PFSK-1 (cell line): ENCODE data around the gene FOSL1.

ENCODE experiments used
- FOXP2 ChIP-seq: optimal IDR thresholded peaks from 2 replicates; pipeline ENCODE3; 2011; ENCODE audit warnings: borderline replicate concordance, control low read depth, inconsistent platforms; ENCODE audit not compliant: insufficient read depth; ENCODE audit errors: extremely low read length, extremely low read depth
- POLR2AphosphoS5 ChIP-seq: IDR thresholded peaks from 2 replicates; pipeline ENCODE4 v1.6.1; 2012; ENCODE audit warnings: low read depth, mild to moderate bottlenecking, control low read depth, low read length, moderate library complexity
- SIN3A ChIP-seq: IDR thresholded peaks from 2 replicates; pipeline ENCODE4 v1.6.1; 2012; ENCODE audit warnings: mild to moderate bottlenecking, low read length, moderate library complexity, borderline replicate concordance; ENCODE audit not compliant: insufficient read depth
- TAF1 ChIP-seq: IDR thresholded peaks from 2 replicates; pipeline ENCODE4 v1.6.1; 2012; ENCODE audit warnings: low read length, control low read depth, borderline replicate concordance; ENCODE audit not compliant: insufficient read depth
- TF ChIP-seq, protein P1 (sequence below), 2 experiments: IDR thresholded peaks; 2 replicates each; pipeline versions ENCODE4 v1.6.1 to v1.8.0; 2011 to 2012; ENCODE audit warnings: low read depth in 2 of 2, low read length in 2 of 2, control low read depth in 1 of 2, inconsistent platforms in 1 of 2, mild to moderate bottlenecking in 1 of 2, moderate library complexity in 1 of 2; ENCODE audit not compliant: insufficient read depth in 1 of 2

The FOSL1 gene

DNA sequence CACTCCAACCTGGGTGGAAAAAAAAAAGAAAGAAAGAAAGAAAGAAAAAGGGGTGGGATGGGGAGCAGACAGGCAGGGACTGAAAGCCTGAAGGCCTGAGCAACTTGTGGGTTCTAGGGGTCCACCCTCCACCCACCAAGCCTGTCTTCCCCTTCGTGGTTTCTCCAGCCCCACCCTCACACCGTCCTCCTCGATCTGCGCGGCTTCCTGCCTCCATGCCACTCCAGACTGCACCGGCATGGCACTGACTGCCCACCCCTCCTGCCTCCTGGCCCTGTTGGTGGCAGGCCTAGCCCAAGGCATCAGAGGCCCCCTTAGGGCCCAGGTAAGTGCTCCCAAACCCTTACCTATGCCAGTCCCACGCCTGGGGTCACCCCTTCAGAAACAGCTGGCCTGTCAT, 20.6 kb downstream of the FOSL1 start, which contains the start of gene CTSW:
Gene CTSW, plus strand, starts transcription at position 221 of the 400 bp plus-strand sequence. Its CDS starts 18 bp downstream, at position 239.
- no peak for TF ChIP-seq POLR2AphosphoS5
- TF ChIP-seq TAF1 = no peak
- no peak for TF ChIP-seq SIN3A
- TF ChIP-seq, protein P1, sequence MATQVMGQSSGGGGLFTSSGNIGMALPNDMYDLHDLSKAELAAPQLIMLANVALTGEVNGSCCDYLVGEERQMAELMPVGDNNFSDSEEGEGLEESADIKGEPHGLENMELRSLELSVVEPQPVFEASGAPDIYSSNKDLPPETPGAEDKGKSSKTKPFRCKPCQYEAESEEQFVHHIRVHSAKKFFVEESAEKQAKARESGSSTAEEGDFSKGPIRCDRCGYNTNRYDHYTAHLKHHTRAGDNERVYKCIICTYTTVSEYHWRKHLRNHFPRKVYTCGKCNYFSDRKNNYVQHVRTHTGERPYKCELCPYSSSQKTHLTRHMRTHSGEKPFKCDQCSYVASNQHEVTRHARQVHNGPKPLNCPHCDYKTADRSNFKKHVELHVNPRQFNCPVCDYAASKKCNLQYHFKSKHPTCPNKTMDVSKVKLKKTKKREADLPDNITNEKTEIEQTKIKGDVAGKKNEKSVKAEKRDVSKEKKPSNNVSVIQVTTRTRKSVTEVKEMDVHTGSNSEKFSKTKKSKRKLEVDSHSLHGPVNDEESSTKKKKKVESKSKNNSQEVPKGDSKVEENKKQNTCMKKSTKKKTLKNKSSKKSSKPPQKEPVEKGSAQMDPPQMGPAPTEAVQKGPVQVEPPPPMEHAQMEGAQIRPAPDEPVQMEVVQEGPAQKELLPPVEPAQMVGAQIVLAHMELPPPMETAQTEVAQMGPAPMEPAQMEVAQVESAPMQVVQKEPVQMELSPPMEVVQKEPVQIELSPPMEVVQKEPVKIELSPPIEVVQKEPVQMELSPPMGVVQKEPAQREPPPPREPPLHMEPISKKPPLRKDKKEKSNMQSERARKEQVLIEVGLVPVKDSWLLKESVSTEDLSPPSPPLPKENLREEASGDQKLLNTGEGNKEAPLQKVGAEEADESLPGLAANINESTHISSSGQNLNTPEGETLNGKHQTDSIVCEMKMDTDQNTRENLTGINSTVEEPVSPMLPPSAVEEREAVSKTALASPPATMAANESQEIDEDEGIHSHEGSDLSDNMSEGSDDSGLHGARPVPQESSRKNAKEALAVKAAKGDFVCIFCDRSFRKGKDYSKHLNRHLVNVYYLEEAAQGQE (IDR thresholded peaks at IDR 0.05; ENCODE audit: insufficient read depth in 1 of 2, low read depth in 2 of 2, low read length in 2 of 2) = no peak
- TF ChIP-seq FOXP2 = no peak

GRCh38 chr11:65873318-65874156, 26.7 kb downstream of the FOSL1 start:
- TF ChIP-seq SIN3A (0 out of 2 replicates have a peak, but pooled peaks have one; percentile 11), TAF1 (0 out of 2 replicates have a peak, but pooled peaks have one; percentile 34), FOXP2 (no peak), POLR2AphosphoS5 (peak; percentile 83)
- TF ChIP-seq, protein P1 (IDR thresholded peaks at IDR 0.05; ENCODE audit: insufficient read depth in 1 of 2, low read depth in 2 of 2, low read length in 2 of 2) = no peak

GRCh38 chr11:65872586-65873317, 27.4 kb downstream of the FOSL1 start, which contains the start of gene EFEMP2:
Gene EFEMP2, minus strand, starts transcription at chr11:65872800. Its CDS starts 446 bp downstream, at chr11:65872354.
- no peak for TF ChIP-seq SIN3A
- TF ChIP-seq TAF1 = no peak
- no peak for TF ChIP-seq POLR2AphosphoS5
- TF ChIP-seq, protein P1 (IDR thresholded peaks at IDR 0.05; ENCODE audit: insufficient read depth in 1 of 2, low read depth in 2 of 2, low read length in 2 of 2) = no peak
- no peak for TF ChIP-seq FOXP2

GRCh38 chr11:65871811-65872548, 28.2 kb downstream of the FOSL1 start:
- TF ChIP-seq, protein P1 (IDR thresholded peaks at IDR 0.05; ENCODE audit: insufficient read depth in 1 of 2, low read depth in 2 of 2, low read length in 2 of 2) = no peak
- TF ChIP-seq SIN3A (no peak), POLR2AphosphoS5 (no peak), TAF1 (no peak), FOXP2 (no peak)
